ENCODE results near the gene GALNS.

DNA sequence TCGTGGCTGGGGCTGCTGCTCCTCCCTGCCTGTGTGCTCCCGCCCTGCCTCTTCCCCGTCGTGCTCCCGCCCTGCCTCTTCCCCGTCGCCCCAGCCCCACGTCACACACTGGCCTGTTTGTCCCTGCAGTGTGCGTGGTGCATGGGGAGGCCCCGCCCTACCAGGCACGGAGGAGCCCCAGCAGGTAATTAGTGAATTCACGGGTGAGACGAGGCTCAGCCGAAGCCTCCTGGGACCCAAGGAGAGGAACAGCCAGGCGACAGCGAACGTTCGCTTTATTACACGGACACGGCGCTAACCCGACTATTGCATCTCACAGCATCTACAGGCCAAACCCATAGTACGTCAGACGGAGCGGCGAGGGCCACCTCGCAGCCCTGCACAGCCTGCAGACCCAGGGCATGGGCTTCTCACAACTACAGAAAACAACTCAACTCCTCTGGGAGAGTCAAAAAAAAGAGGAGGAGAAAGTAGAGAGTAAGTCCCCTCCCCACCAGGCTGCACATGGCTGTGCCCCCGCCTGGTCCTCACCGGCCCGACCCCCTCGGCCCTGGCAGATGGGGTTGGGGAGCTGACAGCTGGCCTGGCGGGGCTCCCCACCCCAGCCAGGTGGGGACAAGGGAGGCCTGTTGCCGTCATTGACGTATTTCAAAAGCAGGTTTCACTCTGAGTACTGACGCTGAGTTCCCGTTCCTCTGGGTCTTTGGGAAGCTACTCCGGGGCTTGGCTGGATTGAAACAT is 14.0 kb upstream of the GALNS start:
- TF ChIP-seq TEAD2 (CRISPR knock-in tag; IDR thresholded peaks at IDR 0.05) (no peak), EP300 (IDR thresholded peaks at IDR 0.05; ENCODE audit: low read depth in 2 of 2, low read length in 2 of 2) (no peak), EP300 (CRISPR knock-in tag; IDR thresholded peaks at IDR 0.05; ENCODE audit: borderline replicate concordance) (no peak), HMGXB4 (CRISPR knock-in tag; IDR thresholded peaks at IDR 0.05; ENCODE audit: borderline replicate concordance in 1 of 2, low read depth in 1 of 2) (no peak), ZNF235 (CRISPR knock-in tag; IDR thresholded peaks at IDR 0.05; ENCODE audit: borderline replicate concordance) (no peak), POLR2A (IDR thresholded peaks at IDR 0.05; ENCODE audit: insufficient read depth in 1 of 2, low read depth in 2 of 2, low read length in 2 of 2) (no peak), BCL6 (CRISPR knock-in tag; IDR thresholded peaks at IDR 0.05) (no peak), ZNF775 (CRISPR knock-in tag; IDR thresholded peaks at IDR 0.05; ENCODE audit: borderline replicate concordance) (no peak), RNF2 (conservative IDR thresholded peaks at IDR 0.05; ENCODE audit: low read depth) (no peak), ZNF468 (CRISPR knock-in tag; IDR thresholded peaks at IDR 0.05) (no peak), ZNF274 (CRISPR knock-in tag; IDR thresholded peaks at IDR 0.05) (no peak)
- TF ChIP-seq, protein P1, sequence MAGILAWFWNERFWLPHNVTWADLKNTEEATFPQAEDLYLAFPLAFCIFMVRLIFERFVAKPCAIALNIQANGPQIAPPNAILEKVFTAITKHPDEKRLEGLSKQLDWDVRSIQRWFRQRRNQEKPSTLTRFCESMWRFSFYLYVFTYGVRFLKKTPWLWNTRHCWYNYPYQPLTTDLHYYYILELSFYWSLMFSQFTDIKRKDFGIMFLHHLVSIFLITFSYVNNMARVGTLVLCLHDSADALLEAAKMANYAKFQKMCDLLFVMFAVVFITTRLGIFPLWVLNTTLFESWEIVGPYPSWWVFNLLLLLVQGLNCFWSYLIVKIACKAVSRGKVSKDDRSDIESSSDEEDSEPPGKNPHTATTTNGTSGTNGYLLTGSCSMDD (CRISPR knock-in tag; IDR thresholded peaks at IDR 0.05), result no peak
